Measurements from ENCODE around the gene LIG3. TPM values are rescaled to one million over a fixed set of nuclear protein-coding genes. Genes with fewer than 3 reads are reported as not detected.
"Not testable (repeated sequence)": the region's sequence is repeated elsewhere in the genome, so short reads cannot be mapped to it uniquely, and the experiment has no call there.

LIG3 gene
- total RNA-seq, 6 experiments from 2014 or later, result 22.6 to 34.4 (median 31.9) TPM

DNA sequence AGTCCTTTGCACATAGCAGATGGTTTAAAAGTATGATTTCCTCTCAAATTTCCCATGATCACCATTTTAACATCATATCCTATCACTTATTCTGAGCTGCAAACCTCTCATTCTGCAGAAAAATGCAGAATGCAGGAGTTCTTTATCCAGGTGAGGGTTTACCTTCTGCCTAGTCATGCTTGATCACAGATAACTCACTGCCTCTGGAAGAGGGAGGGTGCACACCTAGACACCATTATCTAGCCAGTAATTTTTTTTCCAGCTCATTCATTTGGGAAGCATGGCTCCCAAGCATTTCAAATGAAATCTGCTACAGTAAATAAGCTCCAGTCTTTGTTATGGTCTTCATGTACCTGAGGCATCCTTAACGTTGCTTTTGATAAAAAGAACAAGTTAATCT, 45.2 kb downstream of the LIG3 start:
- TF ChIP-seq, protein P1, sequence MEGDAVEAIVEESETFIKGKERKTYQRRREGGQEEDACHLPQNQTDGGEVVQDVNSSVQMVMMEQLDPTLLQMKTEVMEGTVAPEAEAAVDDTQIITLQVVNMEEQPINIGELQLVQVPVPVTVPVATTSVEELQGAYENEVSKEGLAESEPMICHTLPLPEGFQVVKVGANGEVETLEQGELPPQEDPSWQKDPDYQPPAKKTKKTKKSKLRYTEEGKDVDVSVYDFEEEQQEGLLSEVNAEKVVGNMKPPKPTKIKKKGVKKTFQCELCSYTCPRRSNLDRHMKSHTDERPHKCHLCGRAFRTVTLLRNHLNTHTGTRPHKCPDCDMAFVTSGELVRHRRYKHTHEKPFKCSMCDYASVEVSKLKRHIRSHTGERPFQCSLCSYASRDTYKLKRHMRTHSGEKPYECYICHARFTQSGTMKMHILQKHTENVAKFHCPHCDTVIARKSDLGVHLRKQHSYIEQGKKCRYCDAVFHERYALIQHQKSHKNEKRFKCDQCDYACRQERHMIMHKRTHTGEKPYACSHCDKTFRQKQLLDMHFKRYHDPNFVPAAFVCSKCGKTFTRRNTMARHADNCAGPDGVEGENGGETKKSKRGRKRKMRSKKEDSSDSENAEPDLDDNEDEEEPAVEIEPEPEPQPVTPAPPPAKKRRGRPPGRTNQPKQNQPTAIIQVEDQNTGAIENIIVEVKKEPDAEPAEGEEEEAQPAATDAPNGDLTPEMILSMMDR (IDR thresholded peaks at IDR 0.05), result no peak
- no peak overlapping the region for H3K4me3 Mint-ChIP-seq
- no peak overlapping the region for H3K27ac Mint-ChIP-seq
- DNase-seq, result no peak
- peaks cover 7% of the 10 kb centered on the region; the same call in 1 of the 2 replicates for H3K36me3 Mint-ChIP-seq (ENCODE audit: low read depth)
- H3K4me1 Mint-ChIP-seq (ENCODE audit: low read depth), result peaks cover 36% of the 10 kb centered on the region
- no peaks in the 10 kb centered on the region for H3K9me3 Mint-ChIP-seq
- H3K27me3 Mint-ChIP-seq (ENCODE audit: insufficient read depth), result no peaks in the 10 kb centered on the region; the same call in 1 of the 2 replicates

DNA sequence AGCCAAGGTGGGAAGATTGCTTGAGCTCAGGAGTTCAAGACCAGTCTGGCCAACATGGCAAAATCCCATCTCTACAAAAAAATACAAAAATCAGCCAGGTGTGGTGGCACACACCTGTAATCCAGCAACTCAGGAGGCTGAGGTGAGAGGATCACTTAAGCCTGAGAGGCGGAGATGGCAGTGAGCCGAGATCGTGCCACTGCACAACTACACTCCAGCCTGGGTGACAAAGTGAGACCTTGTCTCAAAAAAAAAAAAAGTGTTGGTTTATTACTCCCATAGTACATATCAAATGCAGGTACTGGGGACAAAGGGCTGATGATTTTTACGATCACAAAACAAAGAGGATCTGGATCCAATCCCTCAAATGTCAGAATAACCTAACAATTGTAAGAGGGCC, 47.8 kb downstream of the LIG3 start:
- not testable (repeated sequence) for H3K9me3 Mint-ChIP-seq; H3K27me3 Mint-ChIP-seq (ENCODE audit: insufficient read depth); DNase-seq; H3K4me3 Mint-ChIP-seq; H3K27ac Mint-ChIP-seq; H3K36me3 Mint-ChIP-seq (ENCODE audit: low read depth)
- peaks cover 15% of the 10 kb centered on the region for H3K4me1 Mint-ChIP-seq (ENCODE audit: low read depth)

DNA sequence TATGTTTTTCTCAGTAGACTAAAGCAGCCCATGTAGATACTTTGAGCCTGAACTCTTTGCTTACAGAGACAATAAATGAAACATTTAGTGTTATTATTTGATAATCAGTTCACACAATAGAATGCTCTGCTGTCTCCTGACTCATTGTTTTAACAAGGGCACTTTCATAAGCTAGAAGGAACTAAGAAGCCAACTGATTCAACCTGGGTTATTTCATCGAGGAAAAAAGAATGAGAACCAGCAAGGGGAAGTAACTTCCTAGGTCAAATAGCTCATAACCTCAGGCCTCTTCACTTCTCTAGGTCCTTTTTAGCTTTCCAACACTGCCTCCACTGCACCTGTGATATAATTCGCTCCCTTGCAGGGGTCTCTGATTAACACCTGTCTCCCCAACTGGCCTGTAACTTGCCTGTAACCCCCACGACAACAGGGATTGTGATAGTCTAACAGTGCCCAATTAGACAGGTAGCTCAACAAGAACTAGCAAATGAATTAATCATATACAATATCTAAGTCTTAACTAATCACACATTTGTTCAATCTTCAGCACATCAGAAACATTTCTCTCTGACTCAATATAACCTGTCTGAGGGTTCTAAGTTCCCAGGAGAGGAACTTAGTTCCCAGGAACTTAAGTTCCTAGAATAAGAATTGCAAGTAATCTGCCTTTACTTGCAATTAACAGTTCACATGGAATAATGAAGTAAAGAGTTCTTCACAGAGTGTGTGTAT, 48.4 kb downstream of the LIG3 start:
- Mint-ChIP-seq H3K27me3 (ENCODE audit: insufficient read depth) (no peaks in the 10 kb centered on the region), H3K27ac (peak overlapping the region; percentile 50; the same call in 1 of the 2 replicates), H3K4me1 (ENCODE audit: low read depth) (peaks cover 9% of the 10 kb centered on the region), H3K36me3 (ENCODE audit: low read depth) (no peaks in the 10 kb centered on the region), H3K9me3 (no peaks in the 10 kb centered on the region), H3K4me3 (no peak overlapping the region)
- DNase-seq, result no peak
- TF ChIP-seq, protein P1 (IDR thresholded peaks at IDR 0.05), result no peak

DNA sequence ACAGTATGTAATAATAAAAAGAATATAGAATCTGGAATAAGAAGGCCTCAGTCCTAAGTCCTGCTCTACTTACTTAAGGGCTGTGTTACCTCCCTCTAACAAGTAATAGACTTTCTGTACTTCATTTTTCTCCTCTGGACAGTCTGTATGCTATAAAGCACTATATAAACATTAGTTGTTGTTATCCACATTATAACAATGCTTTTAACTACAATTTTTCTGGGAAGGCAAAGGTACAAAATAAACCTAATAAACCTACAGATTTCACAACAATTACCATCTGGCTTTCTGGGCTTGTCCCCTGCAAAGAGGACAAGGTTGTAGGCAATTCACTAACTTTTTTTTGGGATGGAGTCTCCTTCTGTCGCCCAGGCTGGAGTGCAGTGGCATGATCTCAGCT, 50.5 kb downstream of the LIG3 start:
- TF ChIP-seq, protein P1 (IDR thresholded peaks at IDR 0.05), result no peak
- DNase-seq, result no peak
- H3K27ac Mint-ChIP-seq, result no peak overlapping the region
- H3K27me3 Mint-ChIP-seq (ENCODE audit: insufficient read depth), result no peaks in the 10 kb centered on the region
- no peak overlapping the region for H3K4me3 Mint-ChIP-seq
- H3K36me3 Mint-ChIP-seq (ENCODE audit: low read depth), result no peaks in the 10 kb centered on the region
- no peaks in the 10 kb centered on the region for H3K9me3 Mint-ChIP-seq
- H3K4me1 Mint-ChIP-seq (ENCODE audit: low read depth), result peaks cover 9% of the 10 kb centered on the region

DNA sequence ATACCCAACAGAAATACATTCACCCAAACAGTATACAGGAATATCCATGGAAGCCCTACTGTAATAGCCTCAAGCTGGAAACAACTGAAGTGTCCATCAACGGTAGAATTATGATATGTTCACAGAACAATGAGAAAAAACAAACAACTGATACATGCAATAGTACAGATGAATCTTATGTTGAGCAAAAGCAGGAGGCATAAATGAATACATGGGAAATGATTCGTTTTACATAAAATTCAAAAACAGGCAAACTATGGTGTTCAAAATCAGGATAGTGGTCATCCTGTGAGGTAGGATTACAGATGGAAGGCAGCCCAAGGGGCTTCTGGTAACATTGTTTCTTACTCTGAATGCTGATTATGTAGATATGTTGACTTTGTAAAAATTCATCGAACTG, 58.1 kb downstream of the LIG3 start:
- no peaks in the 10 kb centered on the region for H3K27me3 Mint-ChIP-seq (ENCODE audit: insufficient read depth)
- H3K36me3 Mint-ChIP-seq (ENCODE audit: low read depth), result peaks cover 8% of the 10 kb centered on the region; the same call in 1 of the 2 replicates
- H3K4me1 Mint-ChIP-seq (ENCODE audit: low read depth), result no peaks in the 10 kb centered on the region
- H3K9me3 Mint-ChIP-seq, result no peaks in the 10 kb centered on the region
- no peak overlapping the region for H3K27ac Mint-ChIP-seq
- TF ChIP-seq, protein P1 (IDR thresholded peaks at IDR 0.05), result no peak
- DNase-seq, result no peak
- no peak overlapping the region for H3K4me3 Mint-ChIP-seq

DNA sequence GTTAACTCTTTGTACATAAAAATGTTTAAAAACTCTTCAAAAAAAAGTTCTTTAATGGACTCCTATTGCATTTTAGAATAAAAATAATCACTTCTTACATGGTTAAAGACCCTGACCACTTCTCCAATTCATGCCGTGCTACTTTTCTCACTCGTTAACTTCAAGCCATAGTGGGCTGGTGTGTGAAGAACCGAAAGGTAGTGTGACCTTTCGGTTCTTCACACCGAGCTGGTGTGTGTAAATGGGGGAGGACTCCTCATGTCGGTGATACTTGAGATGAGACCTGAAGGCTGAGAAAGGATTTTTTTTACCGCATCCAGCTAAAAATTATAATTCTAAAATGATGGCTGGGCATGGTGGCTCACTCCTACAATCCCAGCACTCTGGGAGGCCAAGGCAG, 61.1 kb downstream of the LIG3 start:
- H3K27ac Mint-ChIP-seq, result no peak overlapping the region
- peaks cover 8% of the 10 kb centered on the region; the same call in 1 of the 2 replicates for H3K36me3 Mint-ChIP-seq (ENCODE audit: low read depth)
- TF ChIP-seq, protein P1 (IDR thresholded peaks at IDR 0.05), result no peak
- no peaks in the 10 kb centered on the region for H3K9me3 Mint-ChIP-seq
- no peaks in the 10 kb centered on the region for H3K27me3 Mint-ChIP-seq (ENCODE audit: insufficient read depth)
- no peak overlapping the region for H3K4me3 Mint-ChIP-seq
- peaks cover 1% of the 10 kb centered on the region for H3K4me1 Mint-ChIP-seq (ENCODE audit: low read depth)
- no peak for DNase-seq

Measured in HFFc6 (cell line).